HUDEP-2 (cell line): Measurements from ENCODE around the gene DNAJC13.

Source experiments
- DNase-seq, 76 experiments: peaks; one replicate each; lab custom pipeline; 2025; ENCODE audit not compliant: unreplicated experiment in 76 of 76; lab: John Stamatoyannopoulos, UW

The DNAJC13 gene

GRCh38 chr3:132404276-132404675 is 13.0 kb upstream of the DNAJC13 start:
- DNase-seq, result no peak

- no peak for DNase-seq
These were observed 12.1 kb upstream of the DNAJC13 start for GRCh38 chr3:132405188-132405587.

- no peak for DNase-seq
These were observed 11.5 kb upstream of the DNAJC13 start for GRCh38 chr3:132405609-132406299.

- DNase-seq, result no peak
These were observed 10.7 kb upstream of the DNAJC13 start for GRCh38 chr3:132406587-132406986.

- DNase-seq, result no peak
These were observed 10.3 kb upstream of the DNAJC13 start for GRCh38 chr3:132407025-132407424.

- peak in 1 of 76 experiments; percentile 2 for DNase-seq
These were observed 2.5 kb upstream of the DNAJC13 start for GRCh38 chr3:132414841-132415240.

- DNase-seq, result no peak
These were observed 1.1 kb upstream of the DNAJC13 start for GRCh38 chr3:132416161-132416560.

- DNase-seq, result peak in 66 of 76 experiments; percentile 6 to 80 (median 51)
These were observed 551 bp downstream of the DNAJC13 start for GRCh38 chr3:132417695-132418411.

GRCh38 chr3:132418916-132419315 is 1.6 kb downstream of the DNAJC13 start:
- no peak for DNase-seq

GRCh38 chr3:132421832-132422231 is 4.5 kb downstream of the DNAJC13 start:
- no peak for DNase-seq

- no peak for DNase-seq
These were observed 5.2 kb downstream of the DNAJC13 start for GRCh38 chr3:132422531-132422930.

- DNase-seq, result peak in 29 of 76 experiments; percentile 1 to 55 (median 18)
These were observed 15.3 kb downstream of the DNAJC13 start for GRCh38 chr3:132432639-132433038.

GRCh38 chr3:132433121-132433520 is 15.8 kb downstream of the DNAJC13 start:
- DNase-seq, result no peak

GRCh38 chr3:132435224-132435910 is 18.1 kb downstream of the DNAJC13 start:
- DNase-seq, result no peak

- peak in 1 of 76 experiments; percentile 6 for DNase-seq
These were observed 18.7 kb downstream of the DNAJC13 start for GRCh38 chr3:132435911-132436425.

- no peak for DNase-seq
These were observed 26.1 kb downstream of the DNAJC13 start for GRCh38 chr3:132443421-132443820.

GRCh38 chr3:132444383-132444782 is 27.1 kb downstream of the DNAJC13 start:
- DNase-seq, result no peak

- no peak for DNase-seq
These were observed 28.5 kb downstream of the DNAJC13 start for GRCh38 chr3:132445817-132446216.

- DNase-seq, result no peak
These were observed 31.1 kb downstream of the DNAJC13 start for GRCh38 chr3:132448216-132448961.

GRCh38 chr3:132456136-132456535 is 38.8 kb downstream of the DNAJC13 start:
- DNase-seq, result no peak

GRCh38 chr3:132456571-132456970 is 39.3 kb downstream of the DNAJC13 start:
- DNase-seq, result no peak
